HG03520 (cell line): ENCODE results near the gene KCTD20.

Experiments used
- ATAC-seq: cut with Tn5 transposase; IDR thresholded peaks from one replicate; pipeline ENCODE4 v1.9.1; 2021; ENCODE audit warnings: mild to moderate bottlenecking, moderate library complexity; ENCODE audit not compliant: unreplicated experiment

Gene KCTD20

DNA sequence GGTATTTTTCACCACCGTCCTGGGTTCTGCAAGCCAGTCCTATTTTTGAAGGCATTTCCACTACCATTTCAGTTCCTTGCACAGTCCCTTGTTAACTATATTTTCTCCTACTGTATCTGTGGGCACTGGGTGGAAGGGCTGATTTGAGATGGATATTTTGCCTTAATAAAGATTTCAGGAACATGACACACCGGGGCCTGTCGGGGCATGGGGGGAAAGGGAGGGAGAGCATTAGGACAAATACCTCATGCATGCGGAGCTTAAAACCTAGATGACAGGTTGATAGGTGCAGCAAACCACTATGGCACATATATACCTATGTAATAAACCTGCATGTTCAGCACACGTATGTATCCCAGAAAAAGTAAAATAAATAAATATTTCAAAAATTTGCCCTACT lies 82.1 kb downstream of the KCTD20 start:
- no peak for ATAC-seq

DNA sequence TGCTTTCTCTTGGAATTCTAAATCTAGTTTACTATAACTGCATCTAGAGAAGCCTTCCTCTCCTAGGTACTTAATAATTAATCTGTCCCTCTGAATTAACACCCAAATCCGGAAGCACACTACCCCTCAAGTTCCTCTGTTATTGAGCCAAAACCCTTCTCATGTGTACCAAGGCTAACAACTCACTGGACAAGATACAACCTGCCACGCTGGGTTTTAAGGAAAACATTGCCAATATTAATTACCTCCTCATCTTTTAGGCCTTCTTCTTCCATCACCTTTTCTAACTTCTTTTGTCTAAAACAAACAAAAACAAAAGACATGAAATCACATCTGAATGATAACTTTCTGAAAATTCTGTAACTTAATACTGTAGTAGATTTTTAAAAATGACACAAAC lies 82.5 kb downstream of the KCTD20 start:
- ATAC-seq, result no peak

DNA sequence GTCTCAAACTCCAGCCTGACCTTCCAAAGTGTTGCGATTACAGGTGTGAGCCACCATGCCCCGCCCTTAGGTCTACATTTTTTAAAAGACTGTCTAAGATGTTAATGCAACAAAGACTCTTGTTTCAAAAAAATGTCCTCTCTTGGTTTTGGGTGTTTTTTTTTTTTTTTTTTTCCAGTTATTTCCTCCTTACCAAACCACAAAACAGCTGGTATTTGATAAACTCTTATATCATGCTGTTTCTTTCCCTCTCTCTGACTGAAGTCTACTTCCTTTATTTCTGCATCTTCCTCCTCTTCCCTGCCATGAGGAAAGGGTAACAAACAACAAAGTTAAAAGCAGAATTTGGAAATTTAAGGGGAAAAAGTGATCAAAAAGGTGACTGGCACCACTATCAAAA lies 83.3 kb downstream of the KCTD20 start:
- no peak for ATAC-seq

DNA sequence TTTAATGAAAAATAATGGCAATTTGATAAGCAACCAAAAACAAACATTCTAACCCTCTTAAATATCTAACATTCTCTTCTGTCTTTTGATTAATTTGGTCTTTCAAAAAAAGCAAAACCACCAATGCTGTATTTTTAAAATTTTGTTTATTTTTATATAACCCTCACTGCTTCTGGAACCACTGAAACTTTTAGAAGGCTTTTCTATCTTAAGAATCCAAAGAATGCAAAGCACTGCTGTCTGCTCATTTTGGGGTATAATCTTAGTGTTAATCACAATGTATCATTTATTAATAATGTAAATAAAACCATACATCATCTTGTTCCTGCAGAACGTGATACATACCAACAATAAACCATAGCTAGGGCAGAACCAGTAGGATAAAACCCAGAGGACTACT lies 90.5 kb downstream of the KCTD20 start:
- ATAC-seq, result no peak

DNA sequence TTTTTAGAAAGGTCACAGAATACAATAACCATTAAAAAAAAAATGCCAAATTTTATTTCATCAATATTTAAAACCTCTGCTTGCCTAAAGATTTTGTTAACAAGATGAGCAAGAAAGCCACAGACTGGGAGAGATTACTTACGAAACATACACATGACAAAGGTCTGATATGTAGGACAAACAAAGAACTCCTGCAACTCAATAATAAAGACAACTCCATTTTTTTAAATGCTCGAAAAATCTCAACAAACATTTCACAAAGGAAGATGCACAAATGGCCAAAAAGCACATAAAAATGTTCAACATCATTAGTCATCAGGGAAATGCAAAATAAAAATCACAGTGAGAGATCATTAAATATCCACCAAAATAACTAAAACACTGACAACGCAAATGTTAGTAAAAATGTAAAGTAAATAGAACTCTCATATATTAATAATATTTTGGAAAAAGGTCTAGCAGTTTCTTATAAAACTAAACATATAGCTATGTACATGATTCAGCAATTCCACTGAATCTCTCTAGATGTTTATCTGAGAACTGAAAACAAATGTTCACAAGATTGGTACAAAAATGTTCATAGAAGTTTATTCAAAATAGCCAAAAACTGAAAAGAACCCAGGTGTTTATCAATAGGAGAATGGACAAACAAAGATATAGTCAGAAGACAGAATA lies 94.2 kb downstream of the KCTD20 start:
- ATAC-seq, result no peak

DNA sequence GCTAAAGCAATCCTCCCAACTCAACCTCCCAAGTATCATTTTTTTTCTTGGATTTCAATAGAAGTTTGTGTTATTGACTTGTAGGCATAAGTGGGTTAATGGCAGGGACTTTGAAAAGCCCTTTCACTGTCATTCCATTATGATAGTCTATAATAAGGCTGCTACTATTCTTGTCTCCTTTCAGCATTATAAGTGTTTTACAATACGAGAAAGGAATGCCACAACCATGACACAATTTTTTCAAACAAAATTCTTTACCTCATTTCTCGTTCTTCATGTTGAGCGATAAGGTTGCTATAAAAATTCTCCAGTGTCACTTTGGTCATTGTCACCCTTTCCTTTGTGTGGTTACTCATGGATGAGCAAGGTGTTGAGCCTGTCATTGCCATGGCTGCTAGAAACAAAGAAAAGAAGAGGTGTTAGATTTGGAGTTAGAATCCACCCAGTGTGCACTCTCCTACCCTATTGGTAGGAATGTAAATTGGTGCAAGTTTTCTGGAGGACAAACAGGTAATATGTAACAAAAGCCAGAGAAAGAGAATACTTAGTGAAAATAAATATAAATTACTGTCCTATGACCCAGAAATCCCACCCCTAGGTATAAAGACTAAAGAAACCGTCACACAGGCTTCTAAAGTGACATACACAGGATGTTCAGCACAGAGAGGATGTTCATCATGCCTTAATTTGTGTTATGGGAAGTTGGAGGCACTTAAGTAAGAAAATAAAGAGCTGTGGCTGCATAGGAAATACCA lies 97.2 kb downstream of the KCTD20 start:
- ATAC-seq, result no peak
